Neural cell (in vitro differentiated cells): ENCODE measurements around the gene SEPHS1. TPM values are rescaled to one million over a fixed set of nuclear protein-coding genes. Genes with fewer than 3 reads are reported as not detected.

Source experiments
- H2AFZ ChIP-seq: fragments of 200-600, 300-800 bp; sonication (generic), shearing (Covaris generic); 2 replicates; pipeline ENCODE4 v1.6.0; 2014; ENCODE audit warnings: low read depth, mild to moderate bottlenecking, antibody characterized with exemption, low read length, moderate library complexity
- H3F3A ChIP-seq: fragments of 200-600 bp; shearing (Covaris generic); 2 replicates; pipeline ENCODE4 v1.6.1; 2016; ENCODE audit warnings: mild to moderate bottlenecking, moderate library complexity, mixed read lengths, antibody characterized with exemption, low read length; ENCODE audit not compliant: insufficient read depth, poor library complexity, severe bottlenecking
- H3K27ac ChIP-seq: fragments of 200-600, 300-800 bp; sonication (generic), shearing (Covaris generic); 2 replicates; pipeline ENCODE4 v1.5.1; 2014; ENCODE audit warnings: mild to moderate bottlenecking, low read length, moderate library complexity
- H3K27me3 ChIP-seq: fragments of 300-800, 200-600 bp; sonication (generic), shearing (Covaris generic); 2 replicates; pipeline ENCODE4 v1.6.0; 2014; ENCODE audit warnings: mild to moderate bottlenecking, low read depth, low read length, moderate library complexity; ENCODE audit not compliant: insufficient read depth
- H3K36me3 ChIP-seq: fragments of 300-800, 200-600 bp; sonication (generic), shearing (Covaris generic); 2 replicates; pipeline ENCODE4 v1.5.1; 2014; ENCODE audit warnings: mild to moderate bottlenecking, antibody characterized with exemption, low read length, moderate library complexity; ENCODE audit not compliant: insufficient read depth
- H3K4me2 ChIP-seq: fragments of 300-800, 200-600 bp; sonication (generic), shearing (Covaris generic); 2 replicates; pipeline ENCODE4 v1.6.0; 2014; ENCODE audit warnings: mild to moderate bottlenecking, low read length
- H3K4me3 ChIP-seq: fragments of 300-800, 200-600 bp; sonication (generic), shearing (Covaris generic); 2 replicates; pipeline ENCODE4 v1.5.1; 2014; ENCODE audit warnings: mild to moderate bottlenecking, low read length, moderate library complexity
- H3K79me2 ChIP-seq: fragments of 200-600 bp; shearing (Covaris generic); replicated peaks from 2 replicates; pipeline ENCODE4 v1.6.0; 2014; ENCODE audit warnings: mild to moderate bottlenecking, low read length, moderate library complexity; ENCODE audit not compliant: insufficient read depth
- H3K9ac ChIP-seq: fragments of 300-800, 200-600 bp; sonication (generic), shearing (Covaris generic); 2 replicates; pipeline ENCODE4 v1.6.1; 2016; ENCODE audit warnings: mild to moderate bottlenecking, low read length, mixed read lengths
- H3K9me2 ChIP-seq: fragments of 200-600 bp; shearing (Covaris generic); 2 replicates; pipeline ENCODE4 v1.6.1; 2016; ENCODE audit warnings: mild to moderate bottlenecking, low read length, mixed read lengths; ENCODE audit not compliant: insufficient read depth
- H3K9me3 ChIP-seq: fragments of 200-600, 300-800 bp; sonication (generic), shearing (Covaris generic); 2 replicates; pipeline ENCODE4 v1.6.1; 2016; ENCODE audit warnings: mild to moderate bottlenecking, mixed run types, low read length, moderate library complexity, mixed read lengths
- H4K20me1 ChIP-seq: fragments of 200-600 bp; shearing (Covaris generic); 2 replicates; pipeline ENCODE4 v1.6.1; 2016; ENCODE audit warnings: mild to moderate bottlenecking, mixed run types; ENCODE audit not compliant: insufficient read depth
- CTCF ChIP-seq: fragments of 450-650 bp; IDR thresholded peaks from 2 replicates; pipeline ENCODE4 v1.5.1; 2014; ENCODE audit warnings: antibody characterized with exemption, mild to moderate bottlenecking, moderate library complexity; ENCODE audit not compliant: poor library complexity, severe bottlenecking
- EP300 ChIP-seq: fragments of 450-650 bp; conservative IDR thresholded peaks from 2 replicates; pipeline ENCODE4 v1.6.1; 2014; ENCODE audit warnings: antibody characterized with exemption, mild to moderate bottlenecking, moderate library complexity; ENCODE audit not compliant: poor library complexity, severe bottlenecking
- EZH2 ChIP-seq: fragments of 200-600, 300-800 bp; shearing (Covaris generic), sonication (generic); IDR thresholded peaks from 2 replicates; pipeline ENCODE4 v1.6.1; 2014; ENCODE audit warnings: antibody characterized with exemption, low read length, borderline replicate concordance, mild to moderate bottlenecking; ENCODE audit not compliant: insufficient read depth, poor library complexity, severe bottlenecking
- MXI1 ChIP-seq: fragments of 450-650 bp; conservative IDR thresholded peaks from 2 replicates; pipeline ENCODE4 v1.6.1; 2014; ENCODE audit warnings: antibody characterized with exemption, mild to moderate bottlenecking; ENCODE audit not compliant: poor library complexity, severe bottlenecking
- POLR2AphosphoS5 ChIP-seq: IDR thresholded peaks from 2 replicates; pipeline ENCODE4 v1.6.1; 2012
- RAD21 ChIP-seq: fragments of 450-650 bp; conservative IDR thresholded peaks from 2 replicates; pipeline ENCODE4 v1.6.1; 2014; ENCODE audit warnings: antibody characterized with exemption, mild to moderate bottlenecking, moderate library complexity
- REST ChIP-seq: IDR thresholded peaks from 2 replicates; pipeline ENCODE4 v1.6.1; 2012; ENCODE audit warnings: borderline replicate concordance
- TAF1 ChIP-seq: IDR thresholded peaks from 2 replicates; pipeline ENCODE4 v1.6.1; 2012; ENCODE audit warnings: low read depth
- polyA minus RNA-seq: library from RNA; depleted of rRNA, polyadenylated mRNA; stranded (reverse); fragments of >200 nt; gene quantifications from 2 replicates; pipeline ENCODE4 v1.2.3, GENCODE V29; 2014
- polyA plus RNA-seq: library from polyadenylated mRNA; depleted of rRNA; stranded (reverse); fragments of >200 nt; gene quantifications from 2 replicates; pipeline ENCODE4 v1.2.3, GENCODE V29; 2014

Gene SEPHS1
- polyA plus RNA-seq (61.0 and 76.3 TPM in 2 replicates), polyA minus RNA-seq (74.5 and 80.3 TPM in 2 replicates)

GRCh38 chr10:13348216-13349017, at the start of gene SEPHS1:
TSS of gene SEPHS1 (minus strand) at chr10:13348293. CDS start at chr10:13344950, 3,343 bp downstream.
- H3F3A ChIP-seq, result no peaks in the 10 kb centered on the region
- peaks cover 19% of the 10 kb centered on the region for H3K27me3 ChIP-seq
- no peaks in the 10 kb centered on the region for H3K9me3 ChIP-seq
- peak; percentile 86 for TF ChIP-seq MXI1
- no peak for TF ChIP-seq EP300
- TF ChIP-seq RAD21, result no peak
- peak; percentile 59 for TF ChIP-seq POLR2AphosphoS5
- TF ChIP-seq TAF1, result peak; percentile 14
- TF ChIP-seq CTCF, result peak; percentile 34
- no peaks in the 10 kb centered on the region for H4K20me1 ChIP-seq
- H3K79me2 ChIP-seq, result peaks cover 30% of the 10 kb centered on the region
- H3K4me3 ChIP-seq, result peak within 1 kb of the TSS; percentile 99
- peak within 1 kb of the TSS; percentile 83 for H2AFZ ChIP-seq
- no peaks in the 10 kb centered on the region for H3K9me2 ChIP-seq
- peak within 1 kb of the TSS; percentile 93 for H3K27ac ChIP-seq
- no peaks in the 10 kb centered on the region for H3K36me3 ChIP-seq
- peak within 1 kb of the TSS; percentile 91 for H3K4me2 ChIP-seq
- peak within 1 kb of the TSS; percentile 91 for H3K9ac ChIP-seq

GRCh38 chr10:13397052-13397451, 49.0 kb upstream of the SEPHS1 start:
- Histone ChIP-seq H3K36me3 (no peaks in the 10 kb centered on the region), H3K4me3 (no peak overlapping the region), H3K9ac (no peak overlapping the region), H3K79me2 (no peaks in the 10 kb centered on the region), H2AFZ (no peak overlapping the region), H3F3A (no peaks in the 10 kb centered on the region), H3K9me2 (no peaks in the 10 kb centered on the region), H3K9me3 (no peaks in the 10 kb centered on the region), H3K27ac (no peak overlapping the region), H4K20me1 (no peaks in the 10 kb centered on the region), H3K4me2 (no peak overlapping the region), H3K27me3 (no peaks in the 10 kb centered on the region)
- no peak for TF ChIP-seq TAF1
- no peak for TF ChIP-seq EZH2
- TF ChIP-seq EP300, result no peak
- TF ChIP-seq REST, result no peak
